Adrenal gland (tissue), 5 donors: ENCODE data around the gene NOM1.

ENCODE experiments used
- POLR2A ChIP-seq, 2 donors: fragments of 450-650 bp; IDR thresholded peaks; one replicate each; pipeline ENCODE4 v1.6.1; 2017; ENCODE audit warnings: antibody characterized with exemption in 2 of 2, mild to moderate bottlenecking in 2 of 2, moderate library complexity in 1 of 2
- TF ChIP-seq, protein P1 (sequence below), 6 experiments: fragments of 450-650 bp in 4 of 6; fragments of 200-600 bp in 2 of 6; sonication (generic) in 1 of 6; IDR thresholded peaks; 1 replicate in 5 of 6; 2 replicates in 1 of 6; pipeline versions ENCODE4 v1.5.1 to v1.8.0; 2016 to 2021; ENCODE audit warnings: antibody characterized with exemption in 6 of 6, mild to moderate bottlenecking in 2 of 6, moderate library complexity in 1 of 6
- donor health status: DM: no; HTN: no; CAD: no.

DNA sequence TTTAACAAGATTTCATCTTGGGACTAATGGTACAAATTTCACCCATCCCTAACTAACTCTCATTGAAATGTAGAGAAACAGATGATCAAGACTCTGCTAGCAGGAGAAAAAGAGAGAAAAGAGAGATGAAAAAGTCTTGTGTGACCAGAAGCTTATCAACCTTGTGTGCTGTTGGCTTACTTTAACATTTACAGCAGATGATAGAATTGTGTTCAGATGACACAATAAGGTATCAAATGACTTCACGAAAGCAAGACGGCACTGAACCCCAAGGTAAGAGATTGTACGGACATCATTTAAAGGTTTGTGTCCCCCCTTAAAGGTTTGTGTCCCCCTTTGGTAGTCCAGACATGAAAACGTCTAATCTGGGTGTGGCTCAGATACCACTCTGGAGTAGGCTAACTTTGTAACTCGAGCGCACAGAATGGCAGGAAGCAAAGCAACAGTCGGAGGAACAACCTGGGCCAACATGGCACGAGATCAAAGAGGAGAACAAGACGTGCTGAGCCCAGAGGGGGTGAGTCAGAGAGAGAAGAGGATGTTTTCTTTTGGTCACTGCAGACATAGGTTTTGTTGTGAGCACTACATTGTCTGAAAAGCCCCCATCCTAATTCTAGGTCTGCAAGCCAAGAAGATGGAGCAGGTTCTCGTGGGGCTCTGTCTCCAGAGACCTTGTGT is 46.1 kb upstream of the NOM1 start:
- TF ChIP-seq POLR2A (IDR thresholded peaks at IDR 0.05), result no peak
- TF ChIP-seq, protein P1, sequence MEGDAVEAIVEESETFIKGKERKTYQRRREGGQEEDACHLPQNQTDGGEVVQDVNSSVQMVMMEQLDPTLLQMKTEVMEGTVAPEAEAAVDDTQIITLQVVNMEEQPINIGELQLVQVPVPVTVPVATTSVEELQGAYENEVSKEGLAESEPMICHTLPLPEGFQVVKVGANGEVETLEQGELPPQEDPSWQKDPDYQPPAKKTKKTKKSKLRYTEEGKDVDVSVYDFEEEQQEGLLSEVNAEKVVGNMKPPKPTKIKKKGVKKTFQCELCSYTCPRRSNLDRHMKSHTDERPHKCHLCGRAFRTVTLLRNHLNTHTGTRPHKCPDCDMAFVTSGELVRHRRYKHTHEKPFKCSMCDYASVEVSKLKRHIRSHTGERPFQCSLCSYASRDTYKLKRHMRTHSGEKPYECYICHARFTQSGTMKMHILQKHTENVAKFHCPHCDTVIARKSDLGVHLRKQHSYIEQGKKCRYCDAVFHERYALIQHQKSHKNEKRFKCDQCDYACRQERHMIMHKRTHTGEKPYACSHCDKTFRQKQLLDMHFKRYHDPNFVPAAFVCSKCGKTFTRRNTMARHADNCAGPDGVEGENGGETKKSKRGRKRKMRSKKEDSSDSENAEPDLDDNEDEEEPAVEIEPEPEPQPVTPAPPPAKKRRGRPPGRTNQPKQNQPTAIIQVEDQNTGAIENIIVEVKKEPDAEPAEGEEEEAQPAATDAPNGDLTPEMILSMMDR (IDR thresholded peaks at IDR 0.05), result no peak
